ENCODE data around the gene LENG1. TPM values are rescaled to one million over a fixed set of nuclear protein-coding genes. Genes with fewer than 3 reads are reported as not detected.

The LENG1 gene
- total RNA-seq, 1 experiment from 2014 or later: 11.2 TPM

- Histone ChIP-seq H3K27ac (ENCODE audit: low read length) (no peak overlapping the region), H3K27me3 (ENCODE audit: control insufficient read depth, insufficient read depth, low read length) (no peaks in the 10 kb centered on the region), H3K4me1 (ENCODE audit: control insufficient read depth, insufficient read depth, low read length) (peaks cover 8% of the 10 kb centered on the region; the same call in 1 of the 2 replicates), H3K36me3 (ENCODE audit: control insufficient read depth, insufficient read depth, low read length) (peaks cover 12% of the 10 kb centered on the region), H3K4me3 (ENCODE audit: low read depth in 2 of 2, low read length in 2 of 2) (no peak overlapping the region), H3K9me3 (ENCODE audit: control insufficient read depth, insufficient read depth, low read depth, low read length) (no peaks in the 10 kb centered on the region)
- in situ Hi-C loops (cut with HindIII; ENCODE audit: low pct_unique_long_range_greater_than_20kb, low sequenced_read_pairs): no loop called here
- no peak for ATAC-seq
- POLR2A ChIA-PET: interaction anchor here (0.7 kb wide), 1 partner anchor 70 kb away, joined by 3 read pairs; the partner anchor contains the start of gene TSEN34
- CTCF ChIA-PET: interaction anchor here (0.6 kb wide), 1 partner anchor 927 kb away, joined by 3 read pairs; no protein-coding TSS in a partner anchor
- TF ChIP-seq POLR2AphosphoS5 (IDR thresholded peaks at IDR 0.05; ENCODE audit: low read depth, low read length) (no peak), TCF7L2 (IDR thresholded peaks at IDR 0.05; ENCODE audit: low read depth, low read length) (no peak), REST (IDR thresholded peaks at IDR 0.05; ENCODE audit: insufficient read depth in 1 of 2, low read depth in 2 of 2, low read length in 1 of 2) (no peak), CTCF (IDR thresholded peaks at IDR 0.05) (no peak), SIN3A (IDR thresholded peaks at IDR 0.05; ENCODE audit: borderline replicate concordance, insufficient read depth, low read depth, low read length) (no peak)
- DNase-seq (ENCODE audit: low read depth, low spot score): no peak
- intact Hi-C loops (cut with micrococcal nuclease; ENCODE audit: unreplicated experiment): no loop called here
- no TSS peak for BruUV-seq (replicated peaks)
Observed at GRCh38 chr19:54121259-54121658, 38.3 kb downstream of the LENG1 start.

GRCh38 chr19:54115109-54116063 is 44.1 kb downstream of the LENG1 start, which contains the start of the genes PRPF31 and TFPT:
TSS of gene PRPF31 (plus strand) at chr19:54115754. CDS start at chr19:54118279, 2,525 bp downstream.
TSS of gene TFPT (minus strand) at chr19:54115657. CDS start at chr19:54115269, 388 bp downstream.
- ChIA-PET CTCF (interaction anchor here (0.5 kb wide), 1 partner anchor 262 kb away, joined by 3 read pairs; no protein-coding TSS in a partner anchor), POLR2A (interaction anchor here (0.6 to 2.0 kb wide), 4 partner anchors 8 to 214 kb away, joined by 4 to 9 read pairs (median 4); no protein-coding TSS in a partner anchor)
- TF ChIP-seq SIN3A (IDR thresholded peaks at IDR 0.05; ENCODE audit: borderline replicate concordance, insufficient read depth, low read depth, low read length) (peak; percentile 52), REST (IDR thresholded peaks at IDR 0.05; ENCODE audit: insufficient read depth in 1 of 2, low read depth in 2 of 2, low read length in 1 of 2) (0 out of 4 replicates have a peak, but pooled peaks of 1 of the 2 experiments have one; percentile 46), CTCF (IDR thresholded peaks at IDR 0.05) (no peak), TCF7L2 (IDR thresholded peaks at IDR 0.05; ENCODE audit: low read depth, low read length) (peak; percentile 68; the same call in 1 of the 2 replicates), POLR2AphosphoS5 (IDR thresholded peaks at IDR 0.05; ENCODE audit: low read depth, low read length) (peak; percentile 93)
- H3K4me1 ChIP-seq (ENCODE audit: control insufficient read depth, insufficient read depth, low read length): peaks cover 12% of the 10 kb centered on the region; the same call in 1 of the 2 replicates
- DNase-seq (ENCODE audit: low read depth, low spot score) (peak; percentile 97), ATAC-seq (peak; percentile 93)
- no peaks in the 10 kb centered on the region; the same call in 1 of the 2 replicates for H3K36me3 ChIP-seq (ENCODE audit: control insufficient read depth, insufficient read depth, low read length)
- TSS peak; percentile 98 for BruUV-seq (replicated peaks)
- intact Hi-C loops (cut with micrococcal nuclease; ENCODE audit: unreplicated experiment) (no loop called here), in situ Hi-C loops (cut with HindIII; ENCODE audit: low pct_unique_long_range_greater_than_20kb, low sequenced_read_pairs) (no loop called here)
- no peaks in the 10 kb centered on the region for H3K9me3 ChIP-seq (ENCODE audit: control insufficient read depth, insufficient read depth, low read depth, low read length)
- peak within 1 kb of the TSS; percentile 93 for H3K27ac ChIP-seq (ENCODE audit: low read length)
- peak within 1 kb of the TSS; percentile 51 to 75 for H3K4me3 ChIP-seq (ENCODE audit: low read depth in 2 of 2, low read length in 2 of 2)
- no peaks in the 10 kb centered on the region for H3K27me3 ChIP-seq (ENCODE audit: control insufficient read depth, insufficient read depth, low read length)
